ENCODE data around the gene ITPRID2. TPM values are rescaled to one million over a fixed set of nuclear protein-coding genes. Genes with fewer than 3 reads are reported as not detected.

ITPRID2 gene
- total RNA-seq, 4 donors from 2014 or later: 84.5 to 159 (median 114) TPM

DNA sequence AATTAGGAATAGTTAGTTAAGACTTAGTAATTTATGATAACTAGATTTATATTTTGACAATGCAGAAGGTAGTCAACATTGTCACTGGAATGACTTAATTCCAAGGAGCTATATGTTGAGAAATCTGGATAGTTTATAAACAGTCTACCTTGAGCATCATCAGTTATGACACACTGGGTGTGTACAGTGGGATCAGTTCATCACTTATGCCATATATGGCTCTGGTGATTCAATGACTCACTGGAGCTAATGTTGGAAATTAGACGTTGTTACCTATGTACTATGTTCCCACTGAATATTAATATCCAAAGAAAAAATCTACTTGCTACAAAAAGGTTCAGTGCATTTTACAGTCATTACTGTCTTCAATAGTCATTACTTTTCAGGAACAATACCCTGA is 34.0 kb upstream of the ITPRID2 start:
- Histone ChIP-seq H3K27me3 (no peaks in the 10 kb centered on the region), H3K4me3 (no peak overlapping the region), H3K36me3 (no peaks in the 10 kb centered on the region), H3K9me3 (no peaks in the 10 kb centered on the region), H3K27ac (no peak overlapping the region), H3K4me1 (no peaks in the 10 kb centered on the region)
- DNase-seq: no peak
- intact Hi-C loops (cut with DNase I; ENCODE audit: low total_unique reads): no loop called here
- no peak for TF ChIP-seq POLR2A (IDR thresholded peaks at IDR 0.05)
- TF ChIP-seq, protein P1, sequence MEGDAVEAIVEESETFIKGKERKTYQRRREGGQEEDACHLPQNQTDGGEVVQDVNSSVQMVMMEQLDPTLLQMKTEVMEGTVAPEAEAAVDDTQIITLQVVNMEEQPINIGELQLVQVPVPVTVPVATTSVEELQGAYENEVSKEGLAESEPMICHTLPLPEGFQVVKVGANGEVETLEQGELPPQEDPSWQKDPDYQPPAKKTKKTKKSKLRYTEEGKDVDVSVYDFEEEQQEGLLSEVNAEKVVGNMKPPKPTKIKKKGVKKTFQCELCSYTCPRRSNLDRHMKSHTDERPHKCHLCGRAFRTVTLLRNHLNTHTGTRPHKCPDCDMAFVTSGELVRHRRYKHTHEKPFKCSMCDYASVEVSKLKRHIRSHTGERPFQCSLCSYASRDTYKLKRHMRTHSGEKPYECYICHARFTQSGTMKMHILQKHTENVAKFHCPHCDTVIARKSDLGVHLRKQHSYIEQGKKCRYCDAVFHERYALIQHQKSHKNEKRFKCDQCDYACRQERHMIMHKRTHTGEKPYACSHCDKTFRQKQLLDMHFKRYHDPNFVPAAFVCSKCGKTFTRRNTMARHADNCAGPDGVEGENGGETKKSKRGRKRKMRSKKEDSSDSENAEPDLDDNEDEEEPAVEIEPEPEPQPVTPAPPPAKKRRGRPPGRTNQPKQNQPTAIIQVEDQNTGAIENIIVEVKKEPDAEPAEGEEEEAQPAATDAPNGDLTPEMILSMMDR (IDR thresholded peaks at IDR 0.05): no peak

DNA sequence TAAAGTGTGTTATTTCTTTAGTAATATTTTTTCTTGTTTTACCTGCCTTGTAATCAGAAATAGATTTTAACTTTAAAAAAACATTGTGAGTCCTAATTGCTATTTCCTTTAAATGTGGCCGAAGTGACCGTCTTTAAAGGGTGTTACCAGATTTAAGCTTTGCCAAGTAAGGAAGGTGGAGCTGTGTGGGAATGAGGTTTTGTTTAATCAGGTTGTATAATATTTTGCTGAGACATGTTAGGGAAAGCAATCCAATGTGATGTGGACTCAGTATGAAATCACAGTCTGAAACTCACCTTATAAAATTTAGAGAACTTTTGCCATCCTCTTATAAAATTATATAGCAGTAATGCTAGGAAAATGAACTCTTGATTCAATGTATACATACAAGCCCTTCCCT is 32.9 kb upstream of the ITPRID2 start:
- TF ChIP-seq, protein P1 (IDR thresholded peaks at IDR 0.05): no peak
- TF ChIP-seq POLR2A (IDR thresholded peaks at IDR 0.05): no peak
- H3K4me3 ChIP-seq: no peak overlapping the region
- intact Hi-C loops (cut with DNase I; ENCODE audit: low total_unique reads): no loop called here

DNA sequence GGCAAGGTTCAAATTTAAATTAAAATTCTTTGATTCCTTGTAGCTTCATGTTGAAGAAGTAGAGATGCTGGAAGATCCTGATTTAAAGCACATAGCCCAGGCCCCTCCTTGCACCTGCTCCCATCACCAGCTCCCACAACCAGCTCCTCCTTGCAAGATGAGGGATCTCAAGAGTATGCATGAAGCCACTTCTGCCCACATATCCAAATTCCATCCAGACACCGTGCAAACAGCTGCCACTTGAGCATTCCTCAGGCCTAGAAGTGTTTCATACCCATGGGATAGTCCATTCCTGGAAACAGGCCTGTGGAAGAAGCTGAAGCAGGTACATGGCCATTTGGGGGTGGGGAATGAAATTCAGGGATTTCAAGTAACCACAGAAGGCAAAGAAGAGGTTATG is 32.4 kb upstream of the ITPRID2 start:
- TF ChIP-seq, protein P1 (IDR thresholded peaks at IDR 0.05): no peak
- no peak for TF ChIP-seq POLR2A (IDR thresholded peaks at IDR 0.05)
- no peaks in the 10 kb centered on the region for H3K9me3 ChIP-seq
- H3K27ac ChIP-seq: no peak overlapping the region
- no peaks in the 10 kb centered on the region for H3K27me3 ChIP-seq
- no peak overlapping the region for H3K4me3 ChIP-seq
- intact Hi-C loops (cut with DNase I; ENCODE audit: low total_unique reads): no loop called here
- H3K36me3 ChIP-seq: no peaks in the 10 kb centered on the region
- no peak for DNase-seq
- H3K4me1 ChIP-seq: no peaks in the 10 kb centered on the region

More for the DNA sequence above, 32.9 kb upstream of the ITPRID2 start:
- no peaks in the 10 kb centered on the region for H3K4me1 ChIP-seq
- no peak for DNase-seq
- no peaks in the 10 kb centered on the region for H3K9me3 ChIP-seq
- no peaks in the 10 kb centered on the region for H3K36me3 ChIP-seq
- H3K27me3 ChIP-seq: no peaks in the 10 kb centered on the region
- no peak overlapping the region for H3K27ac ChIP-seq

DNA sequence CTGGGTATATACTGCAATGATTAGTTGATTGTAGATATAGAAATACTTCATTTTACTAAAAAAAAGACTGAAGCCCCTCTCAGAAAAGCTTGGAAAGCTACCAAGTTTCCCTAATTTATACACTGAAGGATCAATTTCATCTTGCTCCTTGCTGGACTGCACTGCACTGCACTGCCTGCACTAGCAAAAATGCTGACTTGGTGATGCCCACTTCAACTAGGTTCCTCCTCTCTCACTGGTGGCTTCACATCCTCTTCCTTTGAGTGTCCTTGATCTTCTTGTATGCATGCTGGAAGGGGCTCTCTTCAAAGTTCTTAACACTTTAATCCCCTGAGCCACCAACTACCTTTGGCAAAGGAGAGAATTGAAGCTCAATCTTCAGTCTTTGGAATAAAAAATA is 31.7 kb upstream of the ITPRID2 start:
- intact Hi-C loops (cut with DNase I; ENCODE audit: low total_unique reads): no loop called here

DNA sequence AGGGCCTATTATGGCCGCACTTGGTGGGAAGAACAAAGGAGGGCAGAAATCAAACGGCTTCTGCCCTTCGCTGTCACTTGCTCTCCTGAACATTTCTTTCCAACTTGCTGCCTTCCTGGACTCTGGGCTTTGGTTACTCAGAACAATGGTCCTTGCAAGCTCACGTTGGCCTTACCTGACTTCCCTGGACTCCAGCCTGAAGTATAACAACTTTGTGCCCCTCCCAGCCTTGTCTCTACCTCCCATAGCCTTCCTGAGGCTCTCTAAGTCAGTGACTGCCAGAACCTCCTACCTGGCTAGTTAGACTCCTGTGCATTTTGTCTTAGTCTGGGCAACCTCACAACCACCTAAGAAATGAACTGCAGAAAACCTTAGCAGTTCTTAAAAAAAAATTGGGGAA is 30.2 kb upstream of the ITPRID2 start:
- DNase-seq: no peak
- intact Hi-C loops (cut with DNase I; ENCODE audit: low total_unique reads): no loop called here
- no peak overlapping the region for H3K27ac ChIP-seq
- H3K36me3 ChIP-seq: no peaks in the 10 kb centered on the region
- no peak for TF ChIP-seq POLR2A (IDR thresholded peaks at IDR 0.05)
- TF ChIP-seq, protein P1 (IDR thresholded peaks at IDR 0.05): no peak
- no peaks in the 10 kb centered on the region for H3K27me3 ChIP-seq
- no peaks in the 10 kb centered on the region for H3K9me3 ChIP-seq
- no peaks in the 10 kb centered on the region for H3K4me1 ChIP-seq
- no peak overlapping the region for H3K4me3 ChIP-seq

More for the DNA sequence above, 31.7 kb upstream of the ITPRID2 start:
- no peak for TF ChIP-seq POLR2A (IDR thresholded peaks at IDR 0.05)
- TF ChIP-seq, protein P1 (IDR thresholded peaks at IDR 0.05): no peak
- no peak for DNase-seq
- H3K27ac ChIP-seq: no peak overlapping the region
- H3K27me3 ChIP-seq: no peaks in the 10 kb centered on the region
- no peak overlapping the region for H3K4me3 ChIP-seq
- no peaks in the 10 kb centered on the region for H3K9me3 ChIP-seq
- no peaks in the 10 kb centered on the region for H3K4me1 ChIP-seq
- no peaks in the 10 kb centered on the region for H3K36me3 ChIP-seq

All from uterus (tissue), 4 donors.